Measurements from ENCODE around the gene SLC22A16. TPM values are rescaled to one million over a fixed set of nuclear protein-coding genes. Genes with fewer than 3 reads are reported as not detected.

SLC22A16 gene, protein sequence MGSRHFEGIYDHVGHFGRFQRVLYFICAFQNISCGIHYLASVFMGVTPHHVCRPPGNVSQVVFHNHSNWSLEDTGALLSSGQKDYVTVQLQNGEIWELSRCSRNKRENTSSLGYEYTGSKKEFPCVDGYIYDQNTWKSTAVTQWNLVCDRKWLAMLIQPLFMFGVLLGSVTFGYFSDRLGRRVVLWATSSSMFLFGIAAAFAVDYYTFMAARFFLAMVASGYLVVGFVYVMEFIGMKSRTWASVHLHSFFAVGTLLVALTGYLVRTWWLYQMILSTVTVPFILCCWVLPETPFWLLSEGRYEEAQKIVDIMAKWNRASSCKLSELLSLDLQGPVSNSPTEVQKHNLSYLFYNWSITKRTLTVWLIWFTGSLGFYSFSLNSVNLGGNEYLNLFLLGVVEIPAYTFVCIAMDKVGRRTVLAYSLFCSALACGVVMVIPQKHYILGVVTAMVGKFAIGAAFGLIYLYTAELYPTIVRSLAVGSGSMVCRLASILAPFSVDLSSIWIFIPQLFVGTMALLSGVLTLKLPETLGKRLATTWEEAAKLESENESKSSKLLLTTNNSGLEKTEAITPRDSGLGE
- 2.3 TPM in 1 of 2 replicates, not detected in the other for total RNA-seq

DNA sequence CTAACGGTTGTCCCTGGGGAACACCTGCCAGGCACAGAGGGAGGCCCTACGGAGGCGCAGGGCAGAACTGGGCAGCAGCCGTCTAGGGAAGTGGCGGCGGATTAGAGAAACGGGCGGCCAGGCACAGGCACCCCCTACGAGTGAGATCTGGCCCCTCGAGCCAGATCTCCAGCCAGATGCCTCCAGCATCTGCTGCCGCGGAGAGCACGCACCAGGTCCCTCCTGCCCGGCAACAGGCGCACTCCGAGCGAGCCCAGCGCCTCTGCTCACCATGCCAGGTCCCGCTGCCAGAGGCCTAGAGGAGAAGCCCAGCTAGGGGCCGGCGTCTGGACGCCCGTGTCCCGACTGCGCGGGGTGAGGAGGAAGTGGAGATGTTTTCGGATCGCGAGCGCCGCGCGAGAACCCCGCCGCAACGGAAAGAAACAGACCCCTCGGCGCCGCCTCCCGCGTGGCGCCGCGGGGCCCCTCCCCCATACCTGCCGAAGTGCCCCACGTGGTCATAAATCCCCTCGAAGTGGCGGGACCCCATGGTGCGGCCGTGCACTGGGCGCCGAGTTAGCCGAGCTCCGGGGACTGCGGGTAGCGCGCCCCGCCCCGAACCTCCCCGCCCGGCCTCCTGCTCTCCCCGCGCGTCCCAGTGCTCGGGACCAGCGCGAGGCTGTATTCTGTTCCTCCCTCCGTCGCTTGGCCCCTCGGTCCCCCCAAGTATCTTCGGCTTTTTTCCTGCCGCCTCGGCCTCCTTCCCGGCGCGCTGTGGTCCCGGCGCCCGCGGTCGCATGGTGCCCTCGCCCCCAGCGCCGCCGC is at the start of gene SLC22A16:
Gene SLC22A16, minus strand, starts transcription at position 568 of the 804 bp plus-strand sequence. Its CDS starts 39 bp downstream, at position 529.

DNA sequence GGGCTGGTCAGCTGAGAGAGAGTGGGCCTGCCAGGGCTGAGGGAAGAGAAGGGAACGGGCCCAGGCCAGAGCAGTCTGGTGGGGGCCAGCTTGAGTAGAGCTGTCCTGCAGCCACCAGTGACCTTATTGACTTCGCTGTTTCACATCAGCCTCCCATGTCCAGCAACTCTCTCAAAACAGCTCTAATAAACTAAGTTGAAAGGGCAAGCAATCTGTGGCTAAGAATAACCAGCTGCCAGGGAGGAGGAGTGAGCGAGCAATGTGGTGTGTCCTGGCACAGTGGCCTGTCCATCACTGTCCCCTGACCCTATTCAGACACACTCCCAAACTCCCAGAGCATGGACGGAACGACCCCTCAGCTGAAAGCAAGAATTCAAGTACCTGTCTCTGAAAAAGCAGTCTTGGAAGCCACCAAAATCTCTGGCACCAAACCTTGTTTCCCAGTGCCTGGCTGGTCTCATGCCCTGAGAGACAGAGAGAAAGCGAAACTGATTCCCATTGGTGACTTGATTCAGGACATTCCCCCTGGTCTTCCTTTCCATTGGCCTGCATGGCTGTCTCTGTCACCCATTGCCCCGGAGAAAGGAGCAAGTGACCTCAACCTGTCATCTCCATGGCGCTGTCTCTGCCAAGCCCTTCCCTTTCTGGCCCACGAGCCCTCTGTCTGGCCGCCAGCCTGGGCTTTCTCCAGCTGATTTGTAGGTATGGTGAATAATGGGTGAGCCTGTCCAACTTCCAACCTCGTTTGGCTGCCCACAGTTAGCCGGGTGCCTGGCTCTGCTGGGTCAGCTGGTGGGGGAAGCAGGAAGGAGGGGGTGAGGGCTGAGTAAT is 61.1 kb downstream of the SLC22A16 start, which contains the start of gene DDO:
Gene DDO, minus strand, starts transcription at position 490 of the 831 bp plus-strand sequence. CDS start 2,113 bp downstream, outside the sequence.

Other genes with a start within 250 kb of the SLC22A16 start
- 0.65 and 6.6 TPM in 2 replicates for gene METTL24, start 118.3 kb downstream of the SLC22A16 start, total RNA-seq
- 0.16 and 0.25 TPM in 2 replicates for gene DDO, start 61.0 kb downstream of the SLC22A16 start, total RNA-seq

Data from mesangial cell (primary cell).